Measurements from ENCODE around the gene PICK1.
"Not testable (repeated sequence)": the region's sequence is repeated elsewhere in the genome, so short reads cannot be mapped to it uniquely, and the experiment has no call there.

PICK1 gene

GRCh38 chr22:38112381-38112780 lies 55.2 kb downstream of the PICK1 start:
- Mint-ChIP-seq H3K4me1 (peaks cover 4% of the 10 kb centered on the region), H3K27me3 (no peaks in the 10 kb centered on the region), H3K9me3 (peaks cover 2% of the 10 kb centered on the region), H3K27ac (no peak overlapping the region), H3K36me3 (peaks cover 12% of the 10 kb centered on the region), H3K4me3 (no peak overlapping the region)
- DNase-seq (ENCODE audit: low spot score in 2 of 2) (no peak), ATAC-seq (ENCODE audit: low read depth) (no peak)

- Mint-ChIP-seq H3K36me3 (peaks cover 5% of the 10 kb centered on the region), H3K4me3 (no peak overlapping the region), H3K9me3 (peaks cover 1% of the 10 kb centered on the region), H3K27ac (no peak overlapping the region), H3K4me1 (peaks cover 3% of the 10 kb centered on the region), H3K27me3 (no peaks in the 10 kb centered on the region)
- ATAC-seq (ENCODE audit: low read depth) = peak; percentile 86
- DNase-seq (ENCODE audit: low spot score in 2 of 2) = peak; percentile 77 to 78
Measured at GRCh38 chr22:38114484-38115398, 57.5 kb downstream of the PICK1 start.

- no peaks in the 10 kb centered on the region for H3K27me3 Mint-ChIP-seq
- H3K4me3 Mint-ChIP-seq = no peak overlapping the region
- peaks cover 4% of the 10 kb centered on the region for H3K4me1 Mint-ChIP-seq
- DNase-seq (ENCODE audit: low spot score in 2 of 2) (no peak), ATAC-seq (ENCODE audit: low read depth) (no peak)
- H3K9me3 Mint-ChIP-seq = no peaks in the 10 kb centered on the region
- H3K27ac Mint-ChIP-seq = no peak overlapping the region
- peaks cover 4% of the 10 kb centered on the region for H3K36me3 Mint-ChIP-seq
Measured at GRCh38 chr22:38115423-38116205, 58.4 kb downstream of the PICK1 start.

GRCh38 chr22:38117556-38117955 lies 60.4 kb downstream of the PICK1 start:
- not testable (repeated sequence) for DNase-seq (ENCODE audit: low spot score in 2 of 2); H3K27me3 Mint-ChIP-seq; H3K9me3 Mint-ChIP-seq; H3K36me3 Mint-ChIP-seq; H3K27ac Mint-ChIP-seq; H3K4me3 Mint-ChIP-seq; H3K4me1 Mint-ChIP-seq; ATAC-seq (ENCODE audit: low read depth)

- Mint-ChIP-seq H3K27ac (no peak overlapping the region), H3K36me3 (peaks cover 1% of the 10 kb centered on the region), H3K4me3 (no peak overlapping the region), H3K27me3 (no peaks in the 10 kb centered on the region), H3K9me3 (no peaks in the 10 kb centered on the region), H3K4me1 (peaks cover 4% of the 10 kb centered on the region)
- ATAC-seq (ENCODE audit: low read depth) = no peak
- no peak for DNase-seq (ENCODE audit: low spot score in 2 of 2)
Measured at GRCh38 chr22:38118182-38118581, 61.0 kb downstream of the PICK1 start.

GRCh38 chr22:38118747-38119146 lies 61.5 kb downstream of the PICK1 start:
- DNase-seq (ENCODE audit: low spot score in 2 of 2); H3K27me3 Mint-ChIP-seq; H3K36me3 Mint-ChIP-seq; H3K9me3 Mint-ChIP-seq; H3K27ac Mint-ChIP-seq; H3K4me3 Mint-ChIP-seq; ATAC-seq (ENCODE audit: low read depth); H3K4me1 Mint-ChIP-seq: not testable (repeated sequence)

- no peak for DNase-seq (ENCODE audit: low spot score in 2 of 2)
- no peak overlapping the region for H3K4me3 Mint-ChIP-seq
- no peaks in the 10 kb centered on the region for H3K27me3 Mint-ChIP-seq
- no peaks in the 10 kb centered on the region for H3K9me3 Mint-ChIP-seq
- peaks cover 1% of the 10 kb centered on the region for H3K36me3 Mint-ChIP-seq
- ATAC-seq (ENCODE audit: low read depth) = no peak
- peaks cover 2% of the 10 kb centered on the region for H3K4me1 Mint-ChIP-seq
- no peak overlapping the region for H3K27ac Mint-ChIP-seq
Measured at GRCh38 chr22:38120359-38121110, 63.3 kb downstream of the PICK1 start.

GRCh38 chr22:38122616-38123015 lies 65.4 kb downstream of the PICK1 start:
- no peak for DNase-seq (ENCODE audit: low spot score in 2 of 2)
- Mint-ChIP-seq H3K27me3 (no peaks in the 10 kb centered on the region), H3K36me3 (peaks cover 6% of the 10 kb centered on the region), H3K4me1 (peaks cover 2% of the 10 kb centered on the region), H3K27ac (no peak overlapping the region), H3K9me3 (no peaks in the 10 kb centered on the region), H3K4me3 (no peak overlapping the region)
- no peak for ATAC-seq (ENCODE audit: low read depth)

GRCh38 chr22:38124236-38124974 lies 67.2 kb downstream of the PICK1 start:
- peaks cover 2% of the 10 kb centered on the region for H3K4me1 Mint-ChIP-seq
- no peaks in the 10 kb centered on the region for H3K27me3 Mint-ChIP-seq
- no peak for ATAC-seq (ENCODE audit: low read depth)
- no peaks in the 10 kb centered on the region for H3K9me3 Mint-ChIP-seq
- H3K36me3 Mint-ChIP-seq = peaks cover 7% of the 10 kb centered on the region
- H3K4me3 Mint-ChIP-seq = no peak overlapping the region
- DNase-seq (ENCODE audit: low spot score in 2 of 2) = no peak
- no peak overlapping the region for H3K27ac Mint-ChIP-seq

- Mint-ChIP-seq H3K27me3 (no peaks in the 10 kb centered on the region), H3K4me1 (peaks cover 2% of the 10 kb centered on the region), H3K4me3 (no peak overlapping the region), H3K27ac (no peak overlapping the region), H3K9me3 (no peaks in the 10 kb centered on the region), H3K36me3 (peaks cover 6% of the 10 kb centered on the region)
- ATAC-seq (ENCODE audit: low read depth) = no peak
- DNase-seq (ENCODE audit: low spot score in 2 of 2) = no peak
Measured at GRCh38 chr22:38125038-38125610, 67.9 kb downstream of the PICK1 start.
